OCI-LY7 (cell line): ENCODE measurements around the gene ZMYM1.

Experiments
- CTCF ChIP-seq: fragments of 200-600 bp; sonication (generic); conservative IDR thresholded peaks from 2 replicates; pipeline ENCODE4 v1.5.1; 2014; ENCODE audit warnings: mild to moderate bottlenecking, antibody characterized with exemption, low read length, moderate library complexity, mixed read lengths
- EZH2phosphoT487 ChIP-seq: fragments of 200-600 bp; sonication (generic); IDR thresholded peaks from 2 replicates; pipeline ENCODE4 v1.6.1; 2018; ENCODE audit warnings: low read depth, borderline replicate concordance, mild to moderate bottlenecking, mixed run types, antibody characterized with exemption, low read length, moderate library complexity, mixed read lengths

GRCh38 chr1:35049116-35049515, 30.1 kb upstream of the ZMYM1 start:
- TF ChIP-seq CTCF (no peak), EZH2phosphoT487 (no peak)
